Suppressor macrophage treated with lipopolysaccharide for 1 hour (primary cell): Measurements from ENCODE around the gene CHIC2.
"Not testable (repeated sequence)": the region's sequence is repeated elsewhere in the genome, so short reads cannot be mapped to it uniquely, and the experiment has no call there.

Experiments
- DNase-seq, 3 donors: peaks; one replicate each; pipeline ENCODE4 v3.0.0-alpha.2; 2020 to 2022

CHIC2 gene

GRCh38 chr4:54058171-54058570, 6.2 kb downstream of the CHIC2 start:
- DNase-seq = no peak

GRCh38 chr4:54056360-54056759, 8.0 kb downstream of the CHIC2 start:
- no peak for DNase-seq

GRCh38 chr4:54055494-54055893, 8.9 kb downstream of the CHIC2 start:
- DNase-seq = no peak

GRCh38 chr4:54054501-54054900, 9.9 kb downstream of the CHIC2 start:
- no peak for DNase-seq

GRCh38 chr4:54053322-54053721, 11.1 kb downstream of the CHIC2 start:
- DNase-seq = peak; percentile 51 to 67 (median 60)

- no peak for DNase-seq
Measured at GRCh38 chr4:54050214-54050904, 14.0 kb downstream of the CHIC2 start.

GRCh38 chr4:54043630-54044029, 20.8 kb downstream of the CHIC2 start:
- DNase-seq = not testable (repeated sequence)

- DNase-seq = no peak
Measured at GRCh38 chr4:54041933-54042332, 22.5 kb downstream of the CHIC2 start.

GRCh38 chr4:54041100-54041499, 23.3 kb downstream of the CHIC2 start:
- DNase-seq = no peak

- no peak for DNase-seq
Measured at GRCh38 chr4:54038056-54038455, 26.3 kb downstream of the CHIC2 start.

GRCh38 chr4:54036184-54036583, 28.2 kb downstream of the CHIC2 start:
- DNase-seq = no peak

- DNase-seq = peak; percentile 3 to 52 (median 49)
Measured at GRCh38 chr4:54032558-54033135, 31.8 kb downstream of the CHIC2 start.

GRCh38 chr4:54027311-54027710, 37.1 kb downstream of the CHIC2 start:
- DNase-seq = no peak

- DNase-seq = no peak
Measured at GRCh38 chr4:54025582-54025981, 38.8 kb downstream of the CHIC2 start.

- not testable (repeated sequence) for DNase-seq
Measured at GRCh38 chr4:54023019-54023418, 41.4 kb downstream of the CHIC2 start.

GRCh38 chr4:54017974-54018373, 46.4 kb downstream of the CHIC2 start:
- no peak for DNase-seq

- DNase-seq = no peak
Measured at GRCh38 chr4:54017308-54017707, 47.1 kb downstream of the CHIC2 start.

GRCh38 chr4:54016504-54016903, 47.9 kb downstream of the CHIC2 start:
- DNase-seq = no peak

- no peak for DNase-seq
Measured at GRCh38 chr4:54015423-54016030, 48.9 kb downstream of the CHIC2 start.

- no peak for DNase-seq
Measured at GRCh38 chr4:54014666-54015160, 49.7 kb downstream of the CHIC2 start.

- DNase-seq = no peak
Measured at GRCh38 chr4:54011201-54011600, 53.2 kb downstream of the CHIC2 start.

GRCh38 chr4:54006755-54007154, 57.6 kb downstream of the CHIC2 start:
- DNase-seq = no peak

GRCh38 chr4:54005475-54005874, 58.9 kb downstream of the CHIC2 start:
- peak; percentile 59 to 78 (median 60) for DNase-seq

- DNase-seq = no peak
Measured at GRCh38 chr4:54004463-54004862, 59.9 kb downstream of the CHIC2 start.
